Activated CD8-positive, alpha-beta memory T cell treated with anti-CD3 and anti-CD28 coated beads for 24 hours (primary cell): ENCODE results near the gene MIB1.
"Not testable (repeated sequence)": the region's sequence is repeated elsewhere in the genome, so short reads cannot be mapped to it uniquely, and the experiment has no call there.

Experiments
- DNase-seq: peaks from one replicate; pipeline ENCODE4 v3.0.0-alpha.2; 2020

MIB1 gene

DNA sequence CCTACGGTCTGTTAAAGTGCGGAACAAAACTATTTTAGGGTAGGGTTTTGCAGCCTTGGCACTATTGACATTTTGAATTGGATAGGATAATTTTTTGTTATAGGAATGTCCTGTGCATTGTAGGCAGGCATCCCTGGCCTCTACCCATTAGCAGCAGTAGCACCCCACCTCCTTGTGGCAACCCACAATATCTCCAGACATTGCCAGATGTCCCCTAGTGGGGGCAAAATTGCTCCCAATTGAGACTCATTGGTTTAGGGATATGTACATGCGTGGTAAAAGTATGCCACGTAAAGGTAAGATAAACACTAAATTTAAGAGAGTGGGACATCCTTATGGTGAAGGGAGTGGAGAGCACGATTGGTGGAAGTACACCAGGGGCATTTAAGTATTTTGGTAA, 4.6 kb downstream of the MIB1 start:
- DNase-seq = no peak

DNA sequence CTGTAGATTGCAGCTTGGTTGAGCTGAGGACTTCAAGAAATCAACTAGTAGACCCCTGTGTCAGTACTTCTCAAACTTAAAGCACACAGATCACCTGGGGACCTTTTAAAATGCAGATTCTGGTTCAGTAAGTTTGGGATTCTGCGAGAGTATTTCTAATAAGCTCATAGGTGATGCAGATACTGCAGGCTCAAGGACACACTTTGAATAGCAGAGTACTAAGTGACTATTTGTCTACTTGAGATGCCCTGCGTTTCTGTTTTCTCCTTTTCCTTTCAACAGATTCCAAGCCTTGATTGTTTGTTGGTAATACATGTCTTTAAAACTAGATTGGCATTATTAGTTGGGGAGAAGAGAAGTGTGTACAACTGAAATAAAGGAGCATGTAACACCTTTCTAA, 6.7 kb downstream of the MIB1 start:
- no peak for DNase-seq

DNA sequence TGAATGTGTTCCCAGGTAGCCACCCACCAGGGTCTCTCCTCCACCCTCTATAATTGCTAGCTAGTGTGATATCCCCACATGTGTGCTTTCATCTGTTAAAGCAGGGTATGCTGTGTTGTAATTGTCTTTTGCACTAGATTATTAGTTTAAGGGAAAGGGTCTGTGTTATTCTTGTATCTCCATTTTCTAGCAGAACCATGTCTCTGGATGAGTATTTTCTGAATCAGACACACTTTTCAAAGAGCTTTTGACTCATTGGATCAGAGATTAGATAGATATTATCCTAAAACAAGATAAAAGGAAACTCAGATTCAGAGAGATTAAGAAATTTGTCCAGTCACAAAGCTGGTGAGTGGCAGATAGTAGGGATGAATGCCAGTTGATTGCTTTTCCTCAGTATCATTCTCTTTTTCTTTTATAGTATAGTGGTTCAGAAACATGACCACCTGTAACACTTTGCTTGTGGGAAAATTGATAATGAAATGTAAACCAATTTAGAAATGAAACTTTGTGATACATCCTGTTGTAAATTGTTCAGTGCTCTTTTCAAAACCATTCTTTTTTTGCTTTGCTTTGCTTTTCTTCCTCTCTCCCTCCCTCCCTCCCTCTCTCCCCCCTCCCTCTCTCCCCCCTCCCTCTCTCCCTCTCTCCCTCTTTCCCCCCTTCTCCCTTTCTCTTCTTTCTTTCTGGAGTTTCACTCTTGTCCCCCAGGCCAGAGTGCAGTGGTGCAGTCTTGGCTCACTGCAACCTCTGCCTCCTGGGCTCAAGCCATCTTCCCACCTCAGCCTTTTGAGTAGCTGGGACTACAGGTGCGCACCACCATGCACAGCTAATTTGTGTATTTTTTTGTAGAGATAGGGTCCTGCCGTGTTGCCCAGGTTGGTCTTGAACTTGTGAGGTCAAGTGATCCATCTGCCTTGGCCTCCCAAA, 7.4 kb downstream of the MIB1 start:
- no peak for DNase-seq

DNA sequence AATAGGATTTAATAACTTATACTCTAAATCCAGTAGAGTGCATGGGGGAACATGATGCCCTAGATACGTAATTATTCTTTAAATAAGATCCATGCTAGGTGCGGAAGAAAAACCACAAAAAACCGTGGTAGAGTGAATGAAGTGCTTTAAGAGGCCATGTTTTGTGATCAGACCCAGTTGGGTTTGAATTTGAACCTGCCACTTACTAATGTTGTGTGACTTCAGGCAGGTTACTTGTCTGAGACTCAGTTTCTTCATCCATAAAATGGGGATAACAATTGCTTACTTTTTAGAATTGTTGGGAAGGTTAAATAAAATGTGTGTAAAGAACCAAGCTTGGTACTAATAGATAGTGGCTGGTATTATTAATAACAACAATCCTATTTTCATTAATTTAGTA, 17.2 kb downstream of the MIB1 start:
- DNase-seq = no peak

DNA sequence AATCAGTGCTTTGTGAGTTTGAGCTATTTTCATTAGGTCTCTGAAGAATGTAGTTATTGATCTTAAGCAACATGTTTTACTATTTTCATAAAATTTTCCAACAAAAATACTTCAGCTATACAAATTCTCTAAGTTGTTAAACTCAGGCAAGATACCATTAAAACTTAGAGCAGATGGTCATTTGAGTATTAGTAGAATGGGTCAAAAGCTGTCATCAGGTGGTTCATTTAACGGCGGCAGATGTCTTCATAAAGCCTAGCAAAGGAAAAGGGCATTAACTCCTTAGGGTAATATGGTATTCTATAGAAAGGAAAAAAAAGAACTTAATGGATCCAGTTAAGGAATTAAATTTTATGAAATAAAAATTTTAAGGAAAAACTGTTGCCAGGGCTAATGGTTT, 19.2 kb downstream of the MIB1 start:
- no peak for DNase-seq

DNA sequence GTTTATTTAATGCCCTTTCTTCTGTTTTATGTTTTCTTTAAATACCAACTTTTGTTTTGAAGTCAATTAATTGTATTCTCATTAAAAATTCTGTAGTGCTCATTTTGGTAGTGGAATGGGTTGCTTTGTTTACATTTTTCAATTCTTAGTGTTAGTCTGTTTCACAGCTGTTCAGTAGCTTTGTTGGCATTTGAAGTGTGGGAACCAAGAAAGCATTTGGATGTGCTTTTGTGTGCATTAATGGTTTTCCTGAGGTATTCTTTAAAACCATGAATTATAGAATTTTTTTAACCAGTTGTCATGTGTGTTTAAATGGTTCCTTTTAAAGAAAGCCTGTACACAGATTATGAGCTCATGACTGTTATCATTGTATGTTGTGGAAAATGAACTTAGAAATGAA, 19.7 kb downstream of the MIB1 start:
- no peak for DNase-seq

DNA sequence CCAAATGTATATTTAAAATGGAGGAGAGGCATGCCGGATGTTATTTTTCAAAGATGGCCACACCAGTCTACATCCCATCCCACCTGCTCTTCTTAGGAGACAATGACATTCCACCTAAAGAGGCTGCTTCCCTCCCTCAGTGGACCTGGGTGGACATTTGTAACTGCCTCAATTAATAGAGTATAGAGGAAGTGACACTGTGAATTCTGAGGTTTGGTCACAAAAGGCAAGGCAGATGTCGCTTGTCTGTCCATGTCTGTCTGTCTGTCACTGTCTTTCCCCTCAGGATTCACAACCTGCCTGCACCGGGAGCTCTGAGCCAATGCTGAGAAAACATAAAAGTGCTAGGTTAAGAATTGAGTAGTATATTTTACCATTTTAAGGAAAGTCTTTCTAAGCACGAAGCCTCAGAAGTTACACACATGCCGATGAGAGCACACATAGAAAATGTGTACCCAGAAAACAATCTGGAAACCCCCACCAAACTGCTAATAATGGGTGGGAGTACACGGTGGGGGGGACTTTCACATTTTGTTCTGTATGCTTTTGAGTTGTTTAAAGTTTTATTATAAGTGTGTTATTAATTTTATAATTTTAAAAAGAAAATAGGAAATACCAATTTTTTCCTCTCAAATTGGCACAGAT, 21.0 kb downstream of the MIB1 start:
- no peak for DNase-seq

DNA sequence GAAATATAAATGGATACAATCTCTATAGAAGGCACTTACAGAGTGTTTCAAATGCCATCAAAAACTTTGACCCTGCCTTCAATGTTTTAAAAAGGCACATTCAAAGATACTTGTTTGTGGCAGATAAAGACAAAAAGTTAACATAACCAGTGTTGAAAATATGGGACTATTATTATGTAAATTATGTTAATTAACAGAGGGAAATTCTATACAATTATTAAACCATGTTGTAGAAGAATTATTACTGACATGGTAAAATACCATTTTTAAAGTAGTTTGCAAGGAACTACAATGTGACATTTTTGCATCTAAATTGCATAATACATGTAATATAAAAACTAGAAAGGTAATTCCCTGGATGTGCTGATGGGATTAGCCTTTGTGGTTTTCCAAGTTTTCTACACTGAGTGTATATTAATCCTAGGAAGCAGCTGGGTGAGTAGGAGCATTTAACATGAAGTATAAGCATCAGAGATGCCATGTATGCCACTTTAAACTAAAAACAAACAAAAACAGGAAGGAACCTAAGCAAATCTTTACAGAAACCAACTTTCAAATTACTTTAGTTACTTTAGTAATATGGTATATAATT, 21.7 kb downstream of the MIB1 start:
- no peak for DNase-seq

DNA sequence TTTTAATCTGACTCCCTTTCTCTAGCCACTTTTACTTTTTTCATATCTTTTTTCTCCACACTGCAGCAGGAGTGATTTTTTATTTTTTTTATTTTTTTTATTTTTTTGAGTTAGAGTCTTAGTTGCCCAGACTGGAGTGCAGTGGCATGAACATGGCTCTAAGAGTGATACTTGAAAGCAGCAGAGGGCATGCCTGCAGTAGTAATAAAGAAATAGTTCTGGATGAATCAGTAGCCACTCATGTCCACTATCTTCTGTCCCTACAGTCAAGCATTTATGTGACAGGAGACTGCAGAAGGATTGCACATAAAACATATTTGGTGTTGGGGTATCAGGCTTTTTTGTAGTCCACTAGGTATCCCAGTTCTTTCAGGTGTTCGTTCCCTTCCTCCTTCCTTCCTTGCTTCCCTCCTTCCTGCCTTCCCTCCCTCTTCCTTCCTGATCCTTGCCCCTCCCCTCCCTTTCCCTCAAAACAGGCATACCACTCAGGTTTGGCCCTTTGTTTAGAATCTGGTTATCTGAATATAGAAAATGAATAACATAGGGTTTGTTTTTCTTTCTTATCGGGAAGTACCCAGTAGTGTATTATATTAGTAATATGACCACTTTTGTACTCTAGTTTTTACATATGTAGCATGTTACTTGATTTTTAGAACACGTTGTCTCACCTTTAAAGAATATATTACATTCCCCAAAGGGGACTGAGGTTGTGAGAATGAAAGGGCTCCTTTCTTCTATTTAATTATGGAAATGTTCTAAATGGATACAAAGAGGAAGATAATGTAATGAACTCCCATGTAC, 23.5 kb downstream of the MIB1 start:
- no peak for DNase-seq

DNA sequence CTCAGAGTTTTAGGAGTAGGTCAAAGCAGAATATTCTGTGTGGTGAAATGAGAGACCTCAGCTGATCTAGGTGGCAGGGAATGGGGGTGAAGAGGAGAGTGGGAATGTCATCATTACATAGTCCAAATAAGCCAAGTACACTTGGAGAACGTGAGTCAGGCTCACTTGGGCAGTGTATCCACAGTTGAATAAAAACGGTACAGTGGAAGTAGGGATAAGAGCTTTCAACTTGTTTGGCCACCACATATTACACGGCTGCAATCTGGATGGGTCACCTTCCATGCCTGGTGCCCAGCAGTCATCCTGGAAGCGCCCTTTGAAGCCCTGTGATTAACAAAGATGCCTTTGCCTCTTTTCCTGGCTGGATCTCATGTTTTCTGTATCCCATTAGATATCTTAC, 28.6 kb downstream of the MIB1 start:
- no peak for DNase-seq

DNA sequence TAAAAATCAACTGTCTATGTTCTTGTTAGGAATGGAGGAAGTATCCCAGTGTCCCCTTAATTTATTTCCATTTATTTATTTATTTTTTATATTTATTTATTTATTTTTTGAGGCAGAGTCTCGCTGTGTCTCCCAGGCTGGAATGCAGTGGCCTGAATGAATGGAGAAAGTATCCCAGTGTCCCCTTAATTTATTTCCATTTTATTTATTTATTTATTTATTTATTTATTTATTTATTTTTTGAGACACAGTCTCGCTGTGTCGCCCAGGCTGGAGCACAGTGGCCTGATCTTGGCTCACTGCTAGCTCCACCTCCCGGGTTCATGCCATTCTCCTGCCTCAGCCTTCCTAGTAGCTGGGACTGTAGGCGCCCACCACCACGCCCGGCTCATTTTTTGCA, 34.1 kb downstream of the MIB1 start:
- DNase-seq = no peak

DNA sequence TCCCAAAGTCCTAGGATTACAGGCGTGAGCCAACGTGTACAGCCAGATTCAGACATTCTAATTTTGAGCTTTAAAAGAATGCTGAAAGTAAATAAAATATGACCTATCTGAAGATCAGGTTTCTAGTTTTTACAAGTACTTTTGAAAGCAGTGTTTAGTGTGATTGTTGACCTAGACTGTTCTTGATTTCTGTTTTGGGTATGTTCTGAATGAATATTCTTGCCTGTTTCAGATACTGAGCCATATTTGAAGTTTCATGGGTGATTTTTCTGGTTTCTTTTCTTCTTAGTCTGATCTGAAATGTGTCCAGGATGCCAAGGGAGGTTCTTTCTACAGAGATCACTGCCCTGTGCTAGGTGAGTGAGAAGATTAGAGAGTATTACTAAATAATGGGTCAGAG, 37.2 kb downstream of the MIB1 start:
- DNase-seq = no peak

DNA sequence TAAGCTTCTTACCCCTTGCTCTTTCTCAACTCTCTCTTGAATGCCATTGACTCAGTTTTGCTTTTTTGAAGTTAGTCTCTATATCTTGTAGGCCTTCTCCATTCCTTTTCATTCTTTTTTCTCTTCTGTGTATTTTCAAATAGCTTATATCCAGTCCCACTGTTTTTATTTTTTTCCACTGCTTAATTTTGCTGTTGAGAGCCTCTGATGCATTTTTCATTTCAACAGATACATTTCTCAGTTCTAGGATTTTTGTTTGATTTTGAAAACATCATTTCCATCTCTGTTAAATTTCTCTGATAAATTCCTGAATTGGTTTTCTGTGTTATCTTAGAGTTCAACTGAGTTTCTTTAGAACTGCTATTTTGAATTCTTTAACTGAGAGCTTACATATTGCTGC, 45.9 kb downstream of the MIB1 start:
- no peak for DNase-seq

DNA sequence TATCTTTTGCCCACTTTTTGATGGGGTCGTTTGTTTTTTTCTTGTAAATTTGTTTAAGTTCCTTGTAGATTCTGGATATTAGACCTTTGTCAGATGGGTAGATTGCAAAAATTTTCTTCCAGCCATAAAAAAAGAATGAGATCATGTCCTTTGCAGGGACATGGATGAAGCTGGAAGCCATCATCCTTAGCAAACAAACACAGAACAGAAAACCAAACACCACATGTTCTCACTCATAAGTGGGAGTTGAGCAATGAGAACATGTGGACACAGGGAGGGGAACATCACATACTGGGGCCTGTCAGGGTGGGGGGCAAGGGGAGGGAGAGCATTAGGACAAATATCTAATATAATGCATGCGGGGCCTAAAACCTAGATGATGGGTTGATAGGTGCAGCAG, 55.5 kb downstream of the MIB1 start:
- DNase-seq = not testable (repeated sequence)

DNA sequence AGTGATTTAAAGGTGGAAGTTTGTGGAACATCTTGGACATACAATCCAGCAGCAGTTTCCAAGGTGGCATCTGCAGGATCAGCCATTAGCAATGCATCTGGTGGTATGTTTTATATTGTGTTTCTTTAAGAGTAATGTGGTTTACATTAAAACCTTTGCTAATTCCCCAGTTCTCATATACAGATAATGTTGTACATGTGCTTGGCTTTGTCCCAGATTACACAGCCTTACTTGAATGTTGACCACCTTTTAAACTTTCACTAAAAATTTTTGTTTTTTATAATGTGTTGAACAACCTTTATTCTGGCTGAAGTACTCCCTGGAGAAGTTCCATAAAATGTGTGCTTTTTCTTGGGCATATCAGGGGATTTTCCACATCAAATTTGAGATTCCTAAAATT, 57.5 kb downstream of the MIB1 start:
- DNase-seq = no peak

DNA sequence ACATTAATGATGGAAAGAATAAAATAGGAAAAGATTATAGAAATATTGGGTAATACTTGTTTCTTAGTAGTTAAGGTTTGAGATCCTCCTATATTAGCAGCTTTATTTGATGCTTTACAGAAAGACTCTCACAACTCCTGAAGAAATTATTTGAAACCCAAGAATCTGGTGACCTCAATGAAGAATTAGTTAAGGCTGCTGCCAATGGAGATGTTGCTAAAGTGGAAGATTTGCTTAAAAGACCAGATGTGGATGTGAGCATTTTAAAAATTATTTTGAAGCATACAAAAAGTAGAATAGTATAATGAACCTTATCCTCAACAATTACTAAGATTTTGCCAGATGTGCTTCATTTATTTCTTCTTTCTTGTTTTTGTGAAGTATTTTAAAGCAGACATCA, 59.1 kb downstream of the MIB1 start:
- DNase-seq = no peak

DNA sequence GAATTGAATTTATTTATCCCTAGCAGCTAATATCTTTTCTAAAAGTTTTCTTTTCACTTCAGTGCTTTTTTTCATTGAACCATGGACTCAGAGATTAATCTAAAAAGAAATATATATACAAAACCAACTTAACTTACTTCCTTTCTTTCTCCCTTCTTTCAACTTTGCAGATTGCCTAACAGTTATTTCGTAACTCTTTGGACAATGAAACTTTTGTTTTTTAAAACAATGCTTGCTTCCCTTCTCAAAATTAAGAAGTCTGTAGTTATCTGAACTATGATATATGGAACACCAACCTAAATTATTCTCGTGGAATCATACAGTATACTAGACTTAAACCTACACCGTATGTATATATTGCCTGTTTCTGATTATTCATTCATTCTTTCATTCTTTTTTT, 62.9 kb downstream of the MIB1 start:
- DNase-seq = no peak

DNA sequence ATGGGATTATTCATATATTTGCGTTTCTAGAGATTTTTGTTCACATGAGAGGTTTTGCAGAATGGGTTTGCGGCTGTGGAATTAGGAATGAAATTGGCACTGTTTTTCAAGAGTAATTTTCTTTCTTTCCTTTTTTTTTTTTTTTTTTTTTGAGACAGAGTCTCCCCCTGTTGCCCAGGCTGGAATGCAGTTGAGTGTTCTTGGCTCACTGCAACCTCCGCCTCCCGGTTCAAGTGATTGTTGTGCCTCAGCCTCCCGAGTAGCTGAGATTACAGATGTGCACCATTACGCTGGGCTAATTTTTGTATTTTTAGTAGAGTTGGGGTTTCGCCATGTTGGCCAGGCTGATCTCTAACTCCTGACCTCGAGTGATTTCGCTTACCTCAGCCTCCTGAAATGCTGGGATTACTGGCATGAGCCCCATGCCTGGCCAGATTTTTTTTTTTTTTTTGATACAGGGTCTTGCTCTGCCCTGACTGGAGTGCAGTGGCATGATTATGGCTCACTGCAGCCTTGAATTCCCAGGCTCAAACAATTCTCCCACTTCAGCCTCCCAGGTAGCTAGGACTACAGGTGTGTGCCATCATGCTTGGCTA, 65.3 kb downstream of the MIB1 start:
- DNase-seq = no peak

DNA sequence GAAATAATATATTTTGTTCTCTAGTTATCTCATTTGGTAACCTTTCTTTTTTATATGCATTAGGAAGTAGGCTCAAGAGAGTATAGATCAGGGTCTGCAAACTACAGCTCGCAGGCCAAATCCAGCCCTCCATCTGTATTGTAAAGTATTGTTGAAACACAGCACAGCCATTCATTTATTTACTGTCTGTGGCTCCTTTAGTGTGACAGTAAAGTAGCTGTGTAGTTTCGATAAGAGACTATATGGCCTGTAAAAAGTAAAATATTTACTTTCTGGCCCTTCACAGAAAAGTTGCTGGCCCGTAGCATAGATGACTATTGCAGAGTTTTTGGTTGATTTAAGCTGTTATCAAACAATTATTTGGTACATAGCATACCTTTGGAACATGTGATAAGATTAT, 67.6 kb downstream of the MIB1 start:
- no peak for DNase-seq

DNA sequence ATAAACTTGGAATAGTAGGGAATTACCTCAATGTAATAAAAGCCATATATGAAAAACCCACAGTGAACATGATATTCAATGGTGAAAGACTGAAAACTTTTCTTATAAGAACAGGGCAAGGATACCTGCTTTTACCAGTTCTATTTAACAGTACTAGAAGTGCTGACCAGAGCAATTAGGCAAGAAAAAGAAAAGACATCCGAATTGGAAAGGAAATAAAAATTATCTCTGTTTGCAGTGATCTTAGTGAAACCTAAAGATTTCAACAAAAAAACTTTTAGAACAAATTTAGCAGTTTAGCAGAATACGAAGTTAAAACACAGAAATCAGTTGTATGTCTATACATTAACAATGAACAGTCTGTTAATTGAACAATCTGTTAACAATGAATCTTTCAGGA, 69.1 kb downstream of the MIB1 start:
- DNase-seq = no peak

DNA sequence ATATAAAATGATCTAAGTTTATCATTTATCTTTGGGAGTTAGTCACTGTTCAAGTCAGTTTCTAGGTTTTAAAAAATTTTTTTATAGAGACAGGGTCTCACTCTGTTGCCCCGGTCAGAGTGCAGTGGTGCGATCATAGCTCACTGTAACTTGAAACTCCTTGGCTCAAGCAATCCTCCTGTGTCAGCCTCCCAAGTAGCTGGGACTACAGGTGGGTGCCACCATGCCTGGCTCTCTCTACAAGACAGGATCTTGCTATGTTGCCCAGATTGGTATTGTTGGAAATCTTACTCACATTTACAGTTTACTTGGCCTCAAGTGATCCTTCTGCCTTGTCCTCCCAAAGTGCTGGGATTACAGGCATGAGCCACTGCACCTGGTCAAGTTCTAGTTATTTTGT, 74.5 kb downstream of the MIB1 start:
- DNase-seq = no peak

DNA sequence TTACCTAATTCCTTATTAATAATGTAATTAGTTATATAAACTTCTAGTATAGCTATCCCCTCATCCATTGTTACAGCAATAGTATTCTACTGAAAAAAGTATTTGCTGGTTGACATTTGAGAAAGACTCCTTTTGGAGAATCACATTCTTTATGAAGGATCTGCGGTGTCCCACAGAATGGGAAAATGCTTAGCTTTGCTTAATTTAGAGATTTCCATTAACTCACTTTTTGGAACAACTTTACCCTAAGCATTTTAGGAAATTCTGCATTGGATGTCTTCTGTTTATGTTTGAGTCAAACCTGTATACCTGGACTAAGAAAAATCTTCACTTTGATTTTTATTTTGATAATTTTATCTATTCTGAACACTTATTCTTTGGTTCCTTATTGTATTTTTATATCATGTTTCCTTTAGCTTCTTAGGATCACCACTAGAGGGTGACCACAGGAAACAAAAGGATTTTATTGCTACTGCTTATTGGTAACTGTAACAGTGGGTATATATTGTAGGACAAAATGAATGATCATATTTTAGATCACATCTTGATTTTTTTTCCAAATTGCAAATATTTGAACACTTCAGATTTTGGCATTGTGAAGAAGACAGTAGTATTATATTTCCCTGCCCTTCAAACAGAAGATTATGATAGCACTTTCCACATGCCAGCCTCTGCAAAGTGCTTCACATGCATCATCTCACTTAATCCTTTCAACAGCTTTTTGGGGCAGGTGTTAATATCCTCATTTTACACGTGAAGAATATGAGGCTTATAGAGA, 79.6 kb downstream of the MIB1 start:
- DNase-seq = no peak
